Left ventricle myocardium superior (tissue), 1 donor: ENCODE results near the gene USP3. TPM values are rescaled to one million over a fixed set of nuclear protein-coding genes. Genes with fewer than 3 reads are reported as not detected.
"Not testable (repeated sequence)": the region's sequence is repeated elsewhere in the genome, so short reads cannot be mapped to it uniquely, and the experiment has no call there.

Source experiments
- ATAC-seq: fragments of 200-7000 bp; cut with Tn5 transposase; one replicate; pipeline ENCODE4 v1.9.1; 2020; ENCODE audit warnings: mild to moderate bottlenecking, moderate library complexity
- DNase-seq: peaks from one replicate; pipeline ENCODE4 v3.0.0-alpha.2; 2020
- intact Hi-C: fragments of 100-400 bp; cut with micrococcal nuclease; formaldehyde crosslinking; loops from one replicate; pipeline ENCODE4 v1.11.0; 2022
- total RNA-seq: library from RNA; stranded (reverse); fragmentation: NEBNext Ultra II Directional; extraction: Animal tissue kit (Norgen Biotek cat#: 25700); gene quantifications from one replicate; pipeline ENCODE4 v1.2.1, GENCODE V29; 2021
- donor health status: DM: no; HTN: yes; CAD: no; lungs with severe emphysema.

USP3 gene
- total RNA-seq, 1 donor from 2014 or later = 18.1 TPM

DNA sequence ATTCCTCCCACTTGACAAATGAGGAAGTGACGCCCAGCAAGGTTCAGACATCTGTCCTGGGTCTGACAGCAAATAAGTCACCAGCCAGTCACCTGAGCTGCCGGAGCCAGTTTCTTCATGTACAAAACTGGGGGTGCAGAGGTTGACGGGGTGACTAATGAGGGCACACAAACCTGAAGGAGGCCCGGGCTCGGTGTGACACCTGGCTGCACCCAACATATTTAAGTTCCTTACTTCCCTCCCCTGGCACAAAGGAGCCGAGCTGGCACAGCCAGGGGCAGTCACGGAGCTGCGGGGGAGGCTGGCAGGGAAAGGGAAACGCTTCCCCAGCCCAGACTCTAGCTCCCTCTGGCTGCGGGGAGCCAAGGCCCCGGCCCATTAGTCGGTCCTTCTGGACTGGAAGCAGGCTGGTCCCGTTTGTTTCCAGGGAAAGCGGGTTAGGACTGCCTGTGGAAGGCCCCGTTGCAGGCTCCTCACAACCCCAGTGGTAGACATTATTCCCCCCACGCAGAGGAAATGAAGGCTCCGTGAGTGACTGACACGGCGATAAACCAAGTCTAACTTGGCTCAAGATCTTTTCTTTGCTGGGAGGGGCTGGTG is 95.1 kb downstream of the USP3 start:
- peak; percentile 78 for DNase-seq
- intact Hi-C loops = no loop called here
- ATAC-seq = peak; percentile 48

DNA sequence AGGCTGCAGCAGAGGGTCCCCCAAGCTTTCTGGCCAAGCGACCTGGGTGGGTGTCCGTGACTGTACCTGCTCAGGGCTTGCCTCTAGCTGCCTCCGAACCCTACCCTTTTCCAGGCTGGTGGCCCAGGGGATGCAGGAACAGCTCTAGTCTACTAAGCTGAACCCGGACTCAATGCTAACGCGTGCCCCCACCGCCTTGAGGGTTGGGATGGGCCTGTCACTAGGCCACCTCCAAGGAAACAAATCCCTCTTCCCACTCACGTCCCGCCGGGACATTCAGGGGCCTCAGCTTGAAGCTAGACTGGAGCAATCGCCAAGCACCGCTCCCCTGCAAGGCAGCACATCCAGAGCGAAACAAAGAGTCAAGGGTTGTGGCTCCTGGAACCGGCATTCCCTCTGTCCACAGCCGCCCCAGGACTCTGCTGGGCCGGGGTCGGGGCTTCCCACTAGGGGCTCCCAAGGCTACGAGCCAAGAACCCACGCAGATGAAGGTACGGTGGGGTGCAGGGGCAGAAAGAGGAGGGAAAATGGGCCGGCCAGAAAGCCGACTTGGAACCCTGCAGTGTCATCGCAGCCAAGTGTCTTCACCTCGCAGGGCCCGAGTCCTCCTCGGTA is 95.7 kb downstream of the USP3 start:
- intact Hi-C loops = no loop called here

DNA sequence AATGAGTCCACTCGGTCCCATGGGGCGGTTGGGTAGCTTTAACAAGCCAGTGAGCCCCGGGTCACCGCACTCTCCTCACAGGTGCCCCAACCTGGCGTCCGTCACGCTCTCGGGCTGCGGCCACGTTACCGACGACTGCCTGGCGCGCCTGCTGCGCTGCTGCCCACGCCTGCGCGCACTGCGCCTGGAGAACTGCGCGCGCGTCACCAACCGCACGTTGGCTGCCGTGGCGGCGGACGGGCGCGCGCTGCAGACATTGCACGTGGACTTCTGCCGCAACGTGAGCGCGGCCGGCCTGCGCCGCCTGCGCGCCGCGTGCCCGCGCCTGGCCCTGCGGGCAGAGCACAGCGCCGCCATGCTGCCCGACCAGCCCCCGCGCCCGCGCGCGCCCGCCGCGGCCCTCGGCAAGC is 96.2 kb downstream of the USP3 start:
- intact Hi-C loops = no loop called here
- DNase-seq (peak; percentile 95), ATAC-seq (peak; percentile 70)

More for the DNA sequence above, 95.7 kb downstream of the USP3 start:
- peak; percentile 32 for DNase-seq
- ATAC-seq = peak; percentile 7

DNA sequence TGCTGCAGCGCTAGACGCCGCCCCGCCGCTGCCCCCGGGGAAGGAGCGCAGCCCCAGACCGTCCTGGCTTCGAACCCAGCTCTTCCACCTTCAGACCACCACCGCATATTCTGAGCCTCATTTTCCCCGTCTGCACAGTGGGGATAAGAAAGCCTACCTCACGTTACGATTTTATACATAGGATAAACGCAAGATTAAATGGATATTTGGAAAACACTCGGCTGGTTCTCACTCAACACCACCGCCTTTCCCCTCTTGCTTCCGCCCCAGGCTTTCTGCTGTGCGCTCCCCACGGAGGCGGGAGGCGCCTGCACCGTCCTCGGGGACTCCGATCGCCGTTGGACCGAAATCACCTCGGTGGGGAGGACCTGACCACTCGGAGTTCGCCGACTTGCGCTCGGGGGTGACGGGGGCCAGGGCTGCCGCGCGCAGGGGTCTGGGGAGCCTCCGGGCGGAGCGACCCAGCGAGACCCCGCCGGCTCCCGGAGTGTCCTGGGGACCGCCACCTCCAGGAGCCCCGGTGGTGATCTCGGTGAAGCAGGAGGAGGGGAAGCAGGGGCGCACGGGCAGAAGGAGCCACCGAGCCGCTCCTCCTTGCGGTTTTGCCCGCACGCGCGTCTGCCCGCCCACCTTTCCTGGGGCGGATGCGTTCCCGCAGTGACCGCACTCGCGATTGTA is 96.8 kb downstream of the USP3 start:
- ATAC-seq (peak; percentile 0), DNase-seq (peak; percentile 61)
- intact Hi-C loops = no loop called here

DNA sequence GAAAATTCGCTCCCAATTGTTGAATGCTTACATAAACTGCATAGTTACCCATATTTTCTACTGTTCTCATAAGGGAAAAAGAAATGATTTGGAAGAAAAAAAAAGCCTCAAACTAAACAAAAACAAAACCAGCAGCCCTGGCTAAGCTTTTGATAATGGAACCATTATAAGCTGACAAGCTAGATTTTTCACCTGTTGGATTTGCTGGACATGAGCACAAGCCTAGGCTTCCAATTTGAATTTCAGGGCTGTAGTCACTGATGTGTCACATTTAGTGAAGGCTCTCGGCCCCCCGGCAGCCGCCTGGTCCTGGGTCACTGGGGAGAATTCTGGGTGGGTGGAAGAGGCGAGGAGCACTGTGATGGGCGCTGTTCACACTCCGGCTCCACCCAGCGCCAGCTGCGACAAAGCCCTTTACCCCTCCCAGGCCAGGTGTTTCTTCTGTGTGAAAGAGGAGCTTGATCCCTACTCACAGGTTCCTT is 97.4 kb downstream of the USP3 start:
- intact Hi-C loops = no loop called here
- ATAC-seq (no peak), DNase-seq (no peak)

DNA sequence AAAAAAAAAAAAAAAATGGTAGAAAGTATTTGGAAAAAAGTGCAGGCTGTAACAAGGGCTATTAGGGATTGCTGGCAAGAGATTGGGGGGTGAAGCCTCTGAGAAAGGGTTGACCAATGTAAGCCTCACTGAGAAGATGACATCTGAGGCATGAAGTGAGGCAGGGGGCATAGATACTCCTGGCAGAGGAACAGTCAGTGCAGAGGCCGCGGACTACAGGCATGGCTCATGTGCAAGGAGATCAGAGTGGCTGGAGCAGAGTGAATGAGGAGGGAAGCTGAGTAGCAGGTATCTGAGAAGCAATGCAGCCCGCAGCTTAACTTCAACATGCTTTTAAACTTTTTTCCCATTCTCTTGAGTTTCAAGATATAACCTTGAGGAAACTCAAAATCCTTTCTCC is 98.2 kb downstream of the USP3 start:
- ATAC-seq (no peak), DNase-seq (no peak)
- intact Hi-C loops = no loop called here

DNA sequence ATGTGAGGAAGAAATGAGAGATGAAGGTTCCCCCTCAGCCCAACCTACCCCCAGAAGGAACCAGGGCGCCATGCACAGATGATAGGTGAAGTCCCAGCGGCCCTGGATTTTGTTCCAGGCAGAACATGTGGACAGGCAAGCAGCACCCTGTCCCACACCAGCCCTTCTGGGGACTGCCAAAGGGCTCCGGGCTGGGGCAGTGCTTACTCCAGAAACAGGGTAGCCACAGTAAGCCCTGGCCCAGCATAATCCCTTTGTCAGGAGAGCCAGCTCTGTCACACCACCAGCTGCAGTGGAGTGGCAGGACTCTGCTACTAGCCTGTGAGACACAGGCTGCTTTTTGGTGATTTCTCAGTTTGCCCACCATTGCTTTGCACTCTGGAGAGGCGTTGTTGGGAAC is 99.1 kb downstream of the USP3 start:
- intact Hi-C loops = no loop called here
- DNase-seq (no peak), ATAC-seq (no peak)

DNA sequence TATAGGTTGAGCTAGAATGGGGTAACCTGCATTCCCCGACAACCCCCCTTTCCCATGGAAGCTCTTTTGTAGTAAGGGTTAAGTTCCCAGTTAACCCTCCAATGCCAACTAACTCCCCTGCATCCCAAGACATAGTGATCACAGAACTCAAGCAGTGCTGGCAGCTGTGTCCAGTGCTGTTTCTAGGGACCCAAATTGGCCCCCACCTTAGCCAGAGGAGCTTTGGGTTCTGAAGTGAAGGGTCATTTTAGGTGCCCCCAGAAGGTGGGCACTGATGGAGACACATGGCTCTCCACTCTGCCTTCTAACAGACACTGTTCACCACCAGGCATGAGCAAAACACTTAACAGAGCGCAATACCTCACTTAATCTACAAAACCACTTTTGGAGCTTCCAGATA is 99.9 kb downstream of the USP3 start:
- DNase-seq = no peak
- intact Hi-C loops = no loop called here
- ATAC-seq = no peak

DNA sequence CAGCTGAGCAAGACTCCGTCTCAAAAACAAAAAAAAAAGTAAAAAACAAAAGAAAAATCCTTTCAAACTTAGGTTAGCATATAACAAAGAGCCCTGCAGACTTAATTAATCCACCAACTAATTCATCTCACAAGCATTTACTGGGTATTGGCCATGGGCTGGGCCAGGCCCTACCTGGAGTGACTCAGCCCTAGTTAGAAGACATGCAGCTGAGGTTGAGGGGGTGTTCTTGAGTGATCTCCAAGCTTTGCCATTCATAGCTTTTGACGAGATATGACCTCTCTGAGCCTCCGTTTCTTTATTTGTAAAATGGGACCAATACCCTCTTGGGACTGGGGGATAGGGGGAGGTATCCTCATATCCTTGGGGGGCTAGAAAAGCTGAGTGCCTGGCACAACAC is 100.6 kb downstream of the USP3 start:
- ATAC-seq = no peak
- intact Hi-C loops = no loop called here

DNA sequence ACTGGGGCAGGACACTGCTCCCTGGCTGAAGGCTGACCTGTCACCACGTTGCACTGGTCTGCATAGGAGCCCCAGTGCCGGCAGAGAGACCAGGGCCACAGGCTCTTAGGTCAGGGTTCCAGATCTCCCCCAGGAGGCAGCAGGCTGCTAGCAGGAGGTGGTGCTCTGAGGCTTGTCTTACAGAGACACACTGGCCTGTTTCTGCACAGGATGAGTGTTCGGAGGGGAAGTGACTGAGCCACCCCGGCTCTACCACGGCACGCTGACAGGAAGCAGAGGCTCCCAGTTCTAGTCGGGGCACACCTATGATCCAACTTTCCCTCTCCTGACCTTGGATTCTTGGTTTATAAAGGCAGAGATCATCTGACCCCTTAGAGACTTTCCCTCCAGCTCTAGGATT is 101.4 kb downstream of the USP3 start:
- intact Hi-C loops = no loop called here
- ATAC-seq (no peak), DNase-seq (no peak)

More for the DNA sequence above, 100.6 kb downstream of the USP3 start:
- DNase-seq = no peak

DNA sequence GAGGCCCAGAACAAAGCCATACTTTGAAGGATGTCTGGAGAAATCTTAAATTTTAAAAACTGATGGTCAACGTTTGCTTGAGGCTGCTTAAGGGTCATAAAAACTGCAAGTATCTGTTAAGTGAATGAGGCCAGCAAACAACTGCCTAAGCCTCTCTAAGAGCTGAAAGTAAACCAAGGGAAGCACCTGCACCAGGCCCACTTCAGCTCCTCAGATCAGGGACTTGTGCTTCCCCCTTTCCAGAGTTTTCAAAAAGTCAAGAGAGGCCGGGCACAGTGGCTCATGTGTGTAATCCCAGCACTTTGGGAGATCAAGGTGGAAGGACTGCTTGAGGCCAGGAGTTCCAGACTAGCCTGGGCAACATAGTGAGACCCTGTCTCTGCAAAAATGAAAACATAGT is 101.9 kb downstream of the USP3 start:
- intact Hi-C loops = no loop called here
- DNase-seq (no peak), ATAC-seq (no peak)

DNA sequence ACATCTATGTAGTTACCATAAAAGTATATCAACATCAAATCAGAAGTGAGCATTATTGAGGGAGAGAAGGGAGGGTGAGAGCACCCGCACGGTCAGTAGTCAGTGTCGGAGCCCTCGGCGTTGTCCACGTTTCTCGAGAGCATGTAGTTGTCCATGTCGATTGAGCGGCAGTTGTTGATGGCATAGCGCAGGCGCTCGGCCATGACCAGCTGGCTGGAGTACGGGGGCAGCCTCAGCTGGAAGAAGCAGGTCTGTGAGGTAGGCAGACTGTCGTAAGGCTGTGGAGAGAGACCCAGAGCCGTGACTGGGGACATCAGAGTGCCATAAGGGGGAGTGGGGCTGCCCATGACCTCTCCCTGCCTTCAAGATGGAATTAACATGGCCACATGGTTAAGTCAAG is 104.6 kb downstream of the USP3 start:
- DNase-seq (no peak), ATAC-seq (no peak)
- intact Hi-C loops = no loop called here

DNA sequence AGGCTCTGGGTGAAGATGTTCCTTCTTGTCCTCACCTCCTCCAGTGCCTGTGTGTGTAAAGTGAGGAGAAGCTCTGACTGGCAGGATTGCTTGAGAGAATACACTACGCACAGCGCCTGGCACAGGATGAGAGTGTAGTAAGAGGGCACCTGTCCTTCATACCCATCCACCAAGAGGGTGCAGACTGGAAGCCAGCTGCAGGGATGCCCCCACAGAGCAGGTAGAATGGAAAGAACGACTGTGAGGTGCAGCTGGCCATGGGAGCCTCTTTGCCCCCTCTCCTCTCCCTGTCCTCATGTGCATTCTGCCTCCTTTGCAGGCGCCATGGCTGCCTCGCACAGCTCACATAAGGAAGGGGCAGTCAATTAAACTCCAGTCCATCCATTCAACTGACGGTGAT is 105.1 kb downstream of the USP3 start:
- intact Hi-C loops = no loop called here

DNA sequence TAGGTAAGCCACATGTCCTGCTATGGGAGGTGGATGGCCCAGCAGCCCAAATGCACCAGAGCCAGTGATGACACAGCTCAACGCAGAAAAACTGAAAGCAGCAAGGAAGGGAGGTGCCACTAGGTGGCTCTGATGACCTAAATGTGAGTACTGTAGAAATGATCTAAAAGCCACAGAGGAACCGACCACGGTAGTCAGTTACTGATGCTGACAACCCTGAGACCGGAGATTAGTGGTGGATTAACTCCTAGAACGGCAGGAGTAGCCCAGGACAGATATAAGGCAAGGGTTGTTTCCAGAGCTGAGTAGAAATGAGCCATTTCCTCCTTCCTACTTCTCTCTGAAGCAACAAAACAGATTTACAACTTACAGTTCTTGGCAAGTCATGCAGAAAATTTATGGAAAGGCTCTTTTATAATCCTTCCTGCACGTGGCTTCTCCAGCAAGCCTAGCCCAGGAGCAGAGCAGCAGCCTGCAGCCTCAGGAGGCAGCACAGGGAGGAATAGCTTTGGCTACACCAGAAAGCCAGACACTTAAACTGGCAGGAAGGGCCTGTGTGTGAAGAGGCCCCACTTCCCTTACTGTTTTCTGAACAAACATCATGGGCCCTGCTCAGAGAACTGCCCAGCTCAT is 105.9 kb downstream of the USP3 start:
- no peak for DNase-seq
- intact Hi-C loops = no loop called here
- ATAC-seq = peak; percentile 80

More for the DNA sequence above, 105.1 kb downstream of the USP3 start:
- DNase-seq (no peak), ATAC-seq (no peak)

DNA sequence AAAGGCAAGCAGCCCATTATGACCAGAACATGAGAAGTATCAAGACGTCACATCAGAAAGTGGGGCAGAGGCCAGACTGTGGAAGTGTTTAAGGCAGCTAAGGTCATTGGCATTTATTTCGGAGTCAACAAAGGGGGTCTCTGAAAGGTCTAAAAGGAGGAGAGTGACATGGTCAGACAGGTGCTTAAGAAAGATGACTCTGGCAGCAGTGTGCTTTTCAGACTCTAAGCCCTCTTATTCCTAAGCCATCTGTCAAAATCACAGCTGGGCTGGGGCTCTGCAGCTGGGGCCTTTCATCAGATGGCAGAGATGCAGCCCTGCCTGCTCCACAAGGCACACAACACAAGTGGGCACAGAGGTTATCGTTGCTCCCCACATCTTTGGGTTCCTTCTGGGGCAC is 106.8 kb downstream of the USP3 start:
- intact Hi-C loops = no loop called here
- no peak for ATAC-seq

DNA sequence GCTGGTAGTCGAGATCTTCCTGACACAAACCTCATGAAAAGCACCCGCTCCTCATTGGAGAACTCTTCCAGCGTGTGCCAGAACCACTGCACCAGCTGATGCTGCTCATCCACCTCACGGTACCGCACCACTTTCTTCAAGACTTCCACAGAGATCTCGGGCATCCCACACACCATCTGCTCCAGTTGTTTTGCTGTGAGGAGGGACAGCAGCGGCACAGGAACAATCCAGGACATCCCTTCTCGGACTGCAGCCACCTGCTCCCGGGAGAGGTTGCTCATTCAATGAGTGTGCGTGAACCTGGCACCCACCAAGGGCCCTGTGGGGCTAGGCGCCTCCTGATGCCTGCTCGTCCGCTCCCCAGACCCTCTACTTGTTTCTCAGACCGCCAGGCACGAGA is 107.9 kb downstream of the USP3 start:
- no peak for ATAC-seq
- no peak for DNase-seq
- intact Hi-C loops = no loop called here

More for the DNA sequence above, 106.8 kb downstream of the USP3 start:
- DNase-seq = no peak

DNA sequence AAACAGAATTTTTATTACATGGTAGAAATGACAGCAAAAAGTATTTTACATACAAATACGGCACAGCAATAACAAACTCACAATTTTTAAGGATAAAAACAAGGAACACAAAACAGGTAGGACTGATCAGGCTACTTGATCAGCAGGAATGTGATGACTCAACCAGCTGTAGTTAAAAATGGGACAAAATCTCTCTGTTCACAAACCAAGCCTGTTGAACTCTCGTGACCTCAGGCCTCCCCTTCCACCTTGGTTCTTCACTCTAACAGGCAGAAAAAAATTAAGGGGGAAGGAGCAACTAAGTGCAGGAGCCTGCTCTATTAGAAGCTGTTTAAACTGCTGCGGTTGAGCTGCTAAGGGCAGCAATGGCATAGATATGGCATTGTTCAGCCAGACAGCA is 111.5 kb downstream of the USP3 start:
- DNase-seq (no peak), ATAC-seq (no peak)
- intact Hi-C loops = no loop called here

DNA sequence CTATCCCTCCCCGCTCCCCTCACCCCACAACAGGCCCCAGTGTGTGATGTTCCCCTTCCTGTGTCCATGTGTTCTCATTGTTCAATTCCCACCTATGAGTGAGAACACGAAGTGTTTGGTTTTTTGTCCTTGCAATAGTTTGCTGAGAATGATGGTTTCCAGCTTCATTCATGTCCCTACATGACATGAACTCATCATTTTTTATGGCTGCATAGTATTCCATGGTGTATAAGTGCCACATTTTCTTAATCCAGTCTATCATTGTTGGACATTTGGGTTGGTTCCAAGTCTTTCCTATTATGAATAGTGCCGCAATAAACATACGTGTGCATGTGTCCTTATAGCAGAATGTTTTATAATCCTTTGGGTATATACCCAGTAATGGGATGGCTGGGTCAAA is 112.8 kb downstream of the USP3 start:
- DNase-seq, intact Hi-C loops, ATAC-seq: not testable (repeated sequence)

DNA sequence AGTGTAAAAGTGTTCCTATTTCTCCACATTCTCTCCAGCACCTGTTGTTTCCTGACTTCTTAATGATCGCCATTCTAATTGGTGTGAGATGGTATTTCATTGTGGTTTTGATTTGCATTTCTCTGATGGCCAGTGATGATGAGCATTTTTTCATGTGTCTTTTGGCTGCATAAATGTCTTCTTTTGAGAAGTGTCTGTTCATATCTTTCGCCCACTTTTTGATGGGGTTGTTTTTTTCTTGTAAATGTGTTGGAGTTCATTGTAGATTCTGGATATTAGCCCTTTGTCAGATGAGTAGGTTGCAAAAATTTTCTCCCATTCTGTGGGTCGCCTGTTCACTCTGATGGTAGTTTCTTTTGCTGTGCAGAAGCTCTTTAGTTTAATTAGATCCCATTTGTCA is 113.2 kb downstream of the USP3 start:
- ATAC-seq, DNase-seq, intact Hi-C loops: not testable (repeated sequence)

DNA sequence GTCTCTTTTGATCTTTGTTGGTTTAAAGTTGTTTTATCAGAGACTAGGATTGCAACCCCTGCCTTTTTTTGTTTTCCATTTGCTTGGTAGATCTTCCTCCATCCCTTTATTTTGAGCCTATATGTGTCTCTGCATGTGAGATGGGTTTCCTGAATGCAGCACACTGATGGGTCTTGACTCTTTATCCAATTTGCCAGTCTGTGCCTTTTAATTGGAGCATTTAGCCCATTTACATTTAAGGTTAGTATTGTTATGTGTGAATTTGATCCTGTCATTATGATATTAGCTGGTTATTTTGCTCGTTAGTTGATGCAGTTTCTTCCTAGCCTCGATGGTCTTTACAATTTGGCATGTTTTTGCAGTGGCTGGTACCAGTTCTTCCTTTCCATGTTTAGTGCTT is 116.4 kb downstream of the USP3 start:
- intact Hi-C loops, ATAC-seq, DNase-seq: not testable (repeated sequence)
